Panc1 (cell line): Measurements from ENCODE around the gene S100A10. TPM values are rescaled to one million over a fixed set of nuclear protein-coding genes. Genes with fewer than 3 reads are reported as not detected.
A peak's percentile ranks its signal among the peaks of the same experiment; 100 is the strongest.

Source experiments
- ATAC-seq: fragments of 200-7000 bp; cut with Tn5 transposase; 2 replicates; pipeline ENCODE4 v1.9.1; 2020; ENCODE audit warnings: mild to moderate bottlenecking, moderate library complexity
- BruUV-seq: library from RNA; stranded (reverse); fragments of 400-500 nt; replicated peaks from 2 replicates; lab custom pipeline; 2021; lab: Mats Ljungman, UMichigan
- CTCF ChIA-PET: fragments of 300-600 bp; sonication (Branson Sonifier 250); formaldehyde crosslinking; loops from one replicate; lab custom pipeline; 2022; ENCODE audit warnings: antibody characterized with exemption; lab: Charles Lee
- POLR2A ChIA-PET: fragments of 300-600 bp; sonication (Branson Sonifier 250); formaldehyde crosslinking; loops from one replicate; lab custom pipeline; 2022; ENCODE audit warnings: antibody characterized with exemption; lab: Charles Lee
- DNase-seq: peaks from one replicate; pipeline ENCODE4 v3.0.0-alpha.2; 2010; ENCODE audit warnings: low read depth, low spot score
- H3K27ac ChIP-seq: 2 replicates; pipeline ENCODE4 v1.5.1; 2011; ENCODE audit warnings: mild to moderate bottlenecking, low read length, inconsistent platforms
- H3K27me3 ChIP-seq: fragments of 200-500 bp; sonication (Bioruptor generic); 2 replicates; pipeline ENCODE4 v1.6.0; 2014; ENCODE audit warnings: low read length, inconsistent platforms; ENCODE audit not compliant: control insufficient read depth, insufficient read depth
- H3K36me3 ChIP-seq: fragments of 200-500 bp; sonication (Bioruptor generic); 2 replicates; pipeline ENCODE4 v1.5.1; 2014; ENCODE audit warnings: inconsistent platforms, mild to moderate bottlenecking, low read length, moderate library complexity; ENCODE audit not compliant: control insufficient read depth, insufficient read depth
- H3K4me1 ChIP-seq: 2 replicates; pipeline ENCODE4 v1.5.1; 2011; ENCODE audit warnings: inconsistent platforms, mild to moderate bottlenecking, low read length, moderate library complexity; ENCODE audit not compliant: control insufficient read depth, insufficient read depth
- H3K4me3 ChIP-seq, 2 experiments: 2 replicates each; pipeline ENCODE4 v1.5.1; 2011 to 2012; ENCODE audit warnings: low read depth in 2 of 2, low read length in 2 of 2, mild to moderate bottlenecking in 2 of 2, inconsistent platforms in 1 of 2, moderate library complexity in 1 of 2
- H3K9me3 ChIP-seq: fragments of 200-500 bp; sonication (Bioruptor generic); 2 replicates; pipeline ENCODE4 v1.5.1; 2014; ENCODE audit warnings: low read depth, mild to moderate bottlenecking, inconsistent platforms, low read length, moderate library complexity; ENCODE audit not compliant: control insufficient read depth, insufficient read depth
- CTCF ChIP-seq: fragments of 450-650 bp; IDR thresholded peaks from 2 replicates; pipeline ENCODE4 v1.5.1; 2017; ENCODE audit warnings: mild to moderate bottlenecking
- POLR2AphosphoS5 ChIP-seq: IDR thresholded peaks from 2 replicates; pipeline ENCODE4 v1.6.1; 2012; ENCODE audit warnings: mild to moderate bottlenecking, low read depth, low read length, moderate library complexity
- REST ChIP-seq, 2 experiments: IDR thresholded peaks; 2 replicates each; pipeline ENCODE4 v1.6.1; 2011 to 2012; ENCODE audit warnings: low read depth in 2 of 2, control low read depth in 1 of 2, low read length in 1 of 2, mild to moderate bottlenecking in 1 of 2, moderate library complexity in 1 of 2; ENCODE audit not compliant: insufficient read depth in 1 of 2
- SIN3A ChIP-seq: IDR thresholded peaks from 2 replicates; pipeline ENCODE4 v1.6.1; 2012; ENCODE audit warnings: low read depth, mild to moderate bottlenecking, low read length, moderate library complexity, borderline replicate concordance; ENCODE audit not compliant: insufficient read depth
- TCF7L2 ChIP-seq: IDR thresholded peaks from 2 replicates; pipeline ENCODE4 v1.6.1; 2011; ENCODE audit warnings: mild to moderate bottlenecking, low read depth, low read length, inconsistent platforms
- in situ Hi-C: cut with HindIII; loops from 2 replicates; pipeline ENCODE4 v1.10.0; 2016; ENCODE audit warnings: low sequenced_read_pairs, low pct_unique_long_range_greater_than_20kb
- intact Hi-C: fragments of 100-400 bp; cut with micrococcal nuclease; formaldehyde crosslinking; loops from one replicate; pipeline ENCODE4 v1.10.0; 2022; ENCODE audit not compliant: unreplicated experiment
- total RNA-seq: library from RNA; stranded (reverse); gene quantifications from one replicate; pipeline ENCODE4 v1.2.1, GENCODE V29; 2021; ENCODE audit not compliant: unreplicated experiment

S100A10 gene
- total RNA-seq, 1 experiment from 2014 or later: 1,621 TPM

- Histone ChIP-seq H3K27ac (peak overlapping the region; percentile 99), H3K27me3 (no peaks in the 10 kb centered on the region), H3K9me3 (no peaks in the 10 kb centered on the region), H3K4me1 (peaks cover 65% of the 10 kb centered on the region), H3K4me3 (peak overlapping the region; percentile 67 to 83), H3K36me3 (peaks cover 32% of the 10 kb centered on the region)
- intact Hi-C loops: no loop called here
- no TSS peak for BruUV-seq
- TF ChIP-seq TCF7L2 (no peak), POLR2AphosphoS5 (0 out of 2 replicates have a peak, but pooled peaks have one; percentile 14), SIN3A (no peak), CTCF (no peak), REST (IDR thresholded peaks at IDR 0.05; ENCODE audit: insufficient read depth in 1 of 2, low read depth in 2 of 2, low read length in 1 of 2) (no peak)
- POLR2A ChIA-PET: interaction anchor here (0.6 kb wide), 3 partner anchors 12 to 169 kb away, joined by 3 read pairs; no protein-coding TSS in a partner anchor
- DNase-seq: no peak
- ATAC-seq: no peak; the same call in 1 of the 2 replicates
- CTCF ChIA-PET: interaction anchor here (0.7 to 1.0 kb wide), 3 partner anchors 10 to 80 kb away, joined by 3 to 5 read pairs (median 3); no protein-coding TSS in a partner anchor
- in situ Hi-C loops: no loop called here
Measured at GRCh38 chr1:151989211-151989862, 4.3 kb downstream of the S100A10 start.

GRCh38 chr1:151988405-151988923 lies 5.2 kb downstream of the S100A10 start:
- POLR2A ChIA-PET: interaction anchor here (0.6 kb wide), 1 partner anchor 12 kb away, joined by 3 read pairs; no protein-coding TSS in a partner anchor

More at GRCh38 chr1:151988405-151988923, 5.2 kb downstream of the S100A10 start:
- Histone ChIP-seq H3K4me3 (peak overlapping the region; percentile 67 to 83), H3K36me3 (peaks cover 40% of the 10 kb centered on the region), H3K9me3 (no peaks in the 10 kb centered on the region), H3K27me3 (no peaks in the 10 kb centered on the region), H3K4me1 (peaks cover 74% of the 10 kb centered on the region), H3K27ac (peak overlapping the region; percentile 99)
- TF ChIP-seq POLR2AphosphoS5 (peak; percentile 81), SIN3A (no peak), TCF7L2 (0 out of 2 replicates have a peak, but pooled peaks have one; percentile 61), CTCF (no peak), REST (IDR thresholded peaks at IDR 0.05; ENCODE audit: insufficient read depth in 1 of 2, low read depth in 2 of 2, low read length in 1 of 2) (no peak)
- in situ Hi-C loops (no loop called here), intact Hi-C loops (no loop called here)
- BruUV-seq: no TSS peak
- CTCF ChIA-PET: interaction anchor here (1.0 kb wide), 1 partner anchor 9 kb away, joined by 3 read pairs; no protein-coding TSS in a partner anchor
- ATAC-seq (peak; percentile 43), DNase-seq (no peak)
